NCI-H774 (cell line): ENCODE data around the gene ZSWIM5.
"Not testable (repeated sequence)": the region's sequence is repeated elsewhere in the genome, so short reads cannot be mapped to it uniquely, and the experiment has no call there.

Source experiments
- DNase-seq: peaks from one replicate; lab custom pipeline; 2025; lab: John Stamatoyannopoulos, UW

The ZSWIM5 gene

DNA sequence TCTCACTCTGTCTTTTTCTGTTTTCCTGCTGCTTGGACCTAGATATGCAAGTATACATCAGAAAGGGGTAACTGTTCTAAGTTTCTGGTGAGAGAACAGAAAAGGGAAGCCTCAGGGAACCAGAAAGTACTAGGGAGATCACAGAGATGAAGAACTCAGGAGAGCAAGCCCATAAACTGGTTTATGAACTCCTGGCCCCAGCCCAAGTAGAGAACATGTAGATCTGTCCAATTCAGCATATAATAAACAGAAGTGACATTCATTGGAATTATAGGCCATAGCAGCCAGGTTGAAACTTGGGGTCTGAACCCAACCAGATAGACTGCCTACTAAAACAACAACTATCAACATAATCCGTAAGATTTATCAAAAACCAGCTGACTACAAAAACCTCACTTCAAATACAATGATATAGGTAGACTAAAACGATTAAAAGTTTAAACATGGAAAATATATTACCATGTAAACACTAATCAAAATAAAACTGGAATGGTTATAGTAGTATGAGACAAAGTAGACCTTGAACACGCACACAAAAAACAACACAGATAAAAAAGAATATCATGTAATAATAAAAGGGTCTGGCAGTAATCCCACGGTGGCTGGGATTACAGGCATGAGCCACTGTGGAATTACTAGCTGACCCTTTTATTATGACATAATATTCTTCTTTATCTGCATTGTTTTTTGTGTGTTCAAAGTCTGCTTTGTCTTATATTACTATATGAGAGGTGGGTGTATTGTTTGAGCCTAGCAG lies 65.0 kb downstream of the ZSWIM5 start:
- DNase-seq: no peak

GRCh38 chr1:45136984-45137383 lies 69.4 kb downstream of the ZSWIM5 start:
- no peak for DNase-seq

DNA sequence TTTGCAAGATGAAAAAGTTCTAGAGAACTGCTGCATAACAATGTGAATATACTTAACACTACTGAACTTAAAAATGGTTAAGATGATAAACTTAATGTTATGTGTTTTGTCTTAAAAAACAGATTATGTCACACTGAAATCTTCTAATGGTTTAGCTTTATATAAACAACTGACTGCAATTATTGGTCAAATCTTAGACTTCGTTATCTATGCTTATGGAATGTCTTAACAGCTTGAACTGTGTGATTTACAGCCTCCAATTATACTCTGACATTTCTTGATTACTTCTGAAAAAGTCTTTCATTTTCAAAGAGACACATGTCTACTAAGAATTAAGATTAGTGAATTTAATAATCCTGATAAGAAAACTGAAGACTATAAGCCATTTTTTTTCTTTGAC lies 71.1 kb downstream of the ZSWIM5 start:
- no peak for DNase-seq

GRCh38 chr1:45134461-45134873 lies 71.9 kb downstream of the ZSWIM5 start:
- DNase-seq: no peak

DNA sequence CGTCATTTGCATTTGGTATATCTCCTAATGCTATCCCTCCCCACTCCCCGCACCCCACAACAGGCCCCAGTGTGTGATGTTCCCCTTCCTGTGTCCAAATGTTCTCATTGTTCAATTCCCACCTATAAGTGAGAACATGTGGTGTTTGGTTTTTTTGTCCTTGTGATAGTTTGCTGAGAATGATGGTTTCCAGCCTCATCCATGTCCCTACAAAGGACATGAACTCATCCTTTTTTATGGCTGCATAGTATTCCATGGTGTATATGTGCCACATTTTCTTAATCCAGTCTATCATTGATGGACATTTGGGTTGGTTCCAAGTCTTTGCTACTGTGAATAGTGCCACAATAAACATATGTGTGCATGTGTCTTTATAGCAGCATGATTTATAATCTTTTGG lies 73.7 kb downstream of the ZSWIM5 start:
- DNase-seq: not testable (repeated sequence)

GRCh38 chr1:45123358-45123757 lies 83.0 kb downstream of the ZSWIM5 start:
- DNase-seq: no peak

DNA sequence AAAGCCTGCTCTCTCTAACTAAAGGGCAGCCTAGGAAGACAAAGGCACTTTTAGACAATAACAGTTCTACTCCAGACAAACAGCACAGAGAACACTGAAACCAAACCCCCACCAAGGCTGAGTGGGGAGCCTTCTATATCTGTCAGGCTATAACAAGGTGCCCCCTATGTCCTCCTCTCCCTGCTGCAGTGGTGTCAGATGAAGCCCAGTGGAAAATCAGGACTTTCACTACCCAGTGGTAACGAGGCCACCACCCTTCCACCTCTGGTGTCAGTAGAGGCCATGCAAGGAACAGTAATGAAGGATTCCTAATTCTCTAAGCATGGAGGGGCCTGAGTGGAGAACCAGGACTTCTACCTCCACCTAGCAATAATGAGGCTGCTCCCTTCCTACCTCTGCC lies 83.7 kb downstream of the ZSWIM5 start:
- no peak for DNase-seq

DNA sequence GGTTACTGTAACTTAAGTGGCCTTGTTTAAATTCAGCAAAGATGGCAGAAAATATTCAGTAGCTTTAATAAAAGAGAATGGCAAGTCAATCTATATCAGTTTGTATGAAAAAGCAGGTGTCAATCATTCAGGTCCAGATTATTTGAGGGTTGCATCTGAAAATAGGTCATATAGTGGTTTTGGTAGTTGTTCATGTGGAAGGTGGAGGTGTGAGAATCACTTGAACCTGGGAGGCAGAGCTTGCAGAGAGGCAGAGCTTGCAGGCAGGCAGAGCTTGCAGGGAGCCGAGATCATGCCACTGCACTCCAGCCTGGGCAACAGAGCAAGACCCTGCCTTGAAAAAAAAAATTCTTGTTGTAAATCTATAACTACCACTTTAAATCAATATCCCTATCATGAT lies 88.6 kb downstream of the ZSWIM5 start:
- no peak for DNase-seq

GRCh38 chr1:45116820-45117219 lies 89.6 kb downstream of the ZSWIM5 start:
- DNase-seq: no peak

- no peak for DNase-seq
Observed at GRCh38 chr1:45116340-45116739, 90.1 kb downstream of the ZSWIM5 start.

DNA sequence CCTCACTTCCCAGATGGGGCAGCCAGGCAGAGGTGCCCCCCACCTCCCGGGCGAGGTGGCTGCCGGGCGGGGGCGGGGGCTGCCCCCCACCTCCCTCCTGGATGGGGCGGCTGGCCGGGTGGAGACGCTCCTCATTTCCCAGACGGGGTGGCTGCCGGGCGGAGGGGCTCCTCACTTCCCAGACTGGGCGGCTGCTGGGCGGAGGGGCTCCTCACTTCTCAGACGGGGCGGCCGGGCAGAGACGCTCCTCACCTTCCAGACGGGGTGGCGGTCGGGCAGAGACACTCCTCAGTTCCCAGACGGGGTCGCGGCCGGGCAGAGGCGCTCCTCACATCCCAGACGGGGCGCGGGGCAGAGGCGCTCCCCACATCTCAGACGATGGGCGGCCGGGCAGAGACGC lies 91.2 kb downstream of the ZSWIM5 start:
- DNase-seq: not testable (repeated sequence)

DNA sequence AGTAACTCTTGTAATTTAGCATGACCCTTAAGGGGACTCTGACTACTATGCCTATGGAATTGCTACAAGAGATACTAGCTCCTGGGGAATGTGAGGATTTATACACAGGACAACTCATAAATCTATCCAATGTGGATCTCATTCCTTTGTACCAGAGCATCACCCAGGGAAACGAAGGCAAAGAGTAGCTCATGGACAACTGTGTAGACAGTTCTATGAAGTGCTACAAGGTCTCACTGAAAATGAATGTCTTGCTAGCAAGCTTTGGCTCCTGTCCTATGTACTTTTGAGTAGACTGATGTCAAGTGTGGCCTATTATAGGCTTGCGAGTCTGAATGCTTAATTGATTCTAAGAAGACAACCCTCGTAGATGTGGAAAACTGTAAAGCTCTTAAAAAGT lies 93.7 kb downstream of the ZSWIM5 start:
- DNase-seq: no peak

GRCh38 chr1:45111239-45111638 lies 95.2 kb downstream of the ZSWIM5 start:
- DNase-seq: no peak

DNA sequence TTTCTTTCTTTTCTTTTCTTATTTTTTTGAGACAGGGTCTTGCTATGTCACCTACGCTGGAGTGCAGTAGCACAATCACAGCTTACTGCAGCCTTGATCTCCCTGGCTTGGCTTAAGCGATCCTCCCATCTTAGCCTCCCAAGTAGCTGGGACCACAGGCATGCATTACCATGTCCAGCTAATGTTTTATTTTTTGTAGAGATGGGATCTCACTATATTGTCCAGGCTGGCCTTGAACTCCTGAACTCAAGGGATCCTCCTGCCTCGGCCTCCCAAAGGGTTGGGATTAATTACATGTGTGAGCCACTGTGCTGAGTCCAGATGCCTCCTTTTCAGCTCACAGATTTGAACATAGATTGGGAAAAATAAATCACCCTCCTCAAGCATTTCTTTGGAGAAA lies 98.6 kb downstream of the ZSWIM5 start:
- no peak for DNase-seq

- not testable (repeated sequence) for DNase-seq
Observed at GRCh38 chr1:45106864-45107263, 99.5 kb downstream of the ZSWIM5 start.

DNA sequence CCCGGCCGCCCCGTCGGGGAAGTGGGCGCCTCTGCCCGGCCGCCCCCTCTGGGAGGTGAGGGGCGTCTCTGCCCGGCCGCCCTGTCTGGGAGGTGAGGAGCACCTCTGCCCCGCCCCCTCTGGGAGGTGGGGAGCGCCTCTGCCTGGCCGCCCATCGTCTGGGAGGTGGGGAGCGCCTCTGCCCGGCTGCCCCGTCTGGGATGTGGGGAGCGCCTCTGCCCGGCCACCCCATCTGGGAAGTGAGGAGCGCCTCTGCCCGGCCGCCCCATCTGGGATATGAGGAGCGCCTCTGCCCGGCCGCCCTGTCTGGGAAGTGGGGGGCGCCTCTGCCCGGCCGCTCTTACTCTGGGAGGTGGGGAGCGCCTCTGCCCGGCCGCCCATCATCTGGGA lies 100.3 kb downstream of the ZSWIM5 start:
- not testable (repeated sequence) for DNase-seq

GRCh38 chr1:45105486-45106155 lies 100.8 kb downstream of the ZSWIM5 start:
- not testable (repeated sequence) for DNase-seq

DNA sequence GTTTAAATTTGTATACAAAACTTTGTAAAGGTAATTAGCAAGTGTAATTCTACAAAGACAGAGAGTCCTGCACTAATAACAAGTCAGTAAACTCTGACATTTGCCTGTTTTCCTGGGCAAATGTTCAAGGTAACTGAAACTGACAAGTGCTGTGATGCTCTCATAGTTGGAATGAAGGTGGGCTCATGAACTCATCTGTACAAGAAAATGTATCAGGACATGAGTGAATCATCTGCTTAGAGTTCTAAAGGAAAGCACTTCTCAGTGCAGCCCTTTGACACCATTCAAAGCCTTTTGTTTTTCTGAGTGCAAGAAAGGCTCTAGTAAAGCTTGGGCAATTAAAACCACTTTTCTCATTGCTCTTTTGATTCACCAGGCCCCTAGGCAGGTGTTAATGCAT lies 102.9 kb downstream of the ZSWIM5 start:
- no peak for DNase-seq

GRCh38 chr1:45101947-45102346 lies 104.5 kb downstream of the ZSWIM5 start:
- no peak for DNase-seq

GRCh38 chr1:45101528-45101927 lies 104.9 kb downstream of the ZSWIM5 start:
- not testable (repeated sequence) for DNase-seq

- DNase-seq: no peak
Observed at GRCh38 chr1:45097944-45098343, 108.5 kb downstream of the ZSWIM5 start.

DNA sequence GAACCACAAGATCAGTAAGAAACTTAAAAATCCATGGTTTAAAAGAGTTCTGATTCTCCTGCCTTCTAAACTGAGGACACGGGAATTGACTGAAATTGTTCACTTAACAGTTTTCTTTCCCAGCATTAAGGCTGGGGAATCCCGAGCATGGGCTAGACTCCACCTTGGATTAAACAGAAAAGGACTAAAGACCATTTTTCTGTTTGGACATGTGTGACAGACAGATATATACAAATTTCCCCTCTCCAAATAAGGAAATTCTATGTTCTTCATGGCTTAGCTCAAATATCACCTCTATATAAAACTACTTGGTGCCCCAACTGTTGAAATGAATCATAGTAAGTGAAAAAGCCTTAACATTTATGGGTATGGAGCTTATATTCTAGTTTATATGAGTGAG lies 109.3 kb downstream of the ZSWIM5 start:
- no peak for DNase-seq

DNA sequence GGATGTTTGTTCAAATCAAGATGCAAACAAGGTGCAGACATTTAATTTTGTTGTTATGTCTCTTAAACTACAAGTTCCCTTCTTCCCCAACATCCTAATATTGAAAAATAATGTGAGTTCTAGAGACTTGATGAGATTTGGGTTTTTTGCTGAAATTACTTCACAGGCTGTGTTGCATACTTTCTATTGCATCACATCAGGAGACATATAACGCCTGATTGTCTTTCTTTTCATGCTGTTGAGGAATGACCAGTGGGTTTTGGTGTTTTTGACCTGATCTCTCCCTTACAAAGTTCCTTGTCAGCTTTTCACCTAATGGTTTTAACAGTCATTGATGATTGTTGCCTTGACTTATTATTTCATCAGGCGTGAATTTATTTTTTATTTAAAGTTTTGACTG lies 111.0 kb downstream of the ZSWIM5 start:
- DNase-seq: no peak

DNA sequence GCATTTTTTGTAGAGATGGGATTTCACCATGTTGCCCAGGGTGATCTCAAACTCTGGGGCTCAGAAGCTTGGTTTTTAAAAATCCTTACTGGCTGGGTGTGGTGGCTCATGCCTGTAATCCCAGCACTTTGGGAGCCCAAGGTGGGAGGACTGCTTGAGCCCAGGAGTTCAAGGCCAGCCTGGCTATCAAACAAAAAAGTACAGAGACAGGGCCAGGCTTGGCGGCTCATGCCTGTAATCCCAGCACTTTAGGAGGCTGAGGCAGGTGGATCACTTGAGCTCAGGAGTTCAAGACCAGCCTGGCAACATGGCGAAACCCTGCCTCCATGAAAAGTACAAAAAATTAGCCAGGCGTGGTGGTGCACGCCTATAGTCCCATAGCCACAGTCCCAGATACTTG lies 112.0 kb downstream of the ZSWIM5 start:
- DNase-seq: not testable (repeated sequence)
